LNCAP (cell line): Measurements from ENCODE around the gene NDUFA13.

ENCODE experiments used
- TF ChIP-seq, protein P1 (sequence below): fragments of 450-650 bp; IDR thresholded peaks from 2 replicates; pipeline ENCODE4 v1.5.1; 2017; ENCODE audit warnings: mild to moderate bottlenecking

NDUFA13 gene

GRCh38 chr19:19540715-19541515 is 24.9 kb downstream of the NDUFA13 start:
- TF ChIP-seq, protein P1, sequence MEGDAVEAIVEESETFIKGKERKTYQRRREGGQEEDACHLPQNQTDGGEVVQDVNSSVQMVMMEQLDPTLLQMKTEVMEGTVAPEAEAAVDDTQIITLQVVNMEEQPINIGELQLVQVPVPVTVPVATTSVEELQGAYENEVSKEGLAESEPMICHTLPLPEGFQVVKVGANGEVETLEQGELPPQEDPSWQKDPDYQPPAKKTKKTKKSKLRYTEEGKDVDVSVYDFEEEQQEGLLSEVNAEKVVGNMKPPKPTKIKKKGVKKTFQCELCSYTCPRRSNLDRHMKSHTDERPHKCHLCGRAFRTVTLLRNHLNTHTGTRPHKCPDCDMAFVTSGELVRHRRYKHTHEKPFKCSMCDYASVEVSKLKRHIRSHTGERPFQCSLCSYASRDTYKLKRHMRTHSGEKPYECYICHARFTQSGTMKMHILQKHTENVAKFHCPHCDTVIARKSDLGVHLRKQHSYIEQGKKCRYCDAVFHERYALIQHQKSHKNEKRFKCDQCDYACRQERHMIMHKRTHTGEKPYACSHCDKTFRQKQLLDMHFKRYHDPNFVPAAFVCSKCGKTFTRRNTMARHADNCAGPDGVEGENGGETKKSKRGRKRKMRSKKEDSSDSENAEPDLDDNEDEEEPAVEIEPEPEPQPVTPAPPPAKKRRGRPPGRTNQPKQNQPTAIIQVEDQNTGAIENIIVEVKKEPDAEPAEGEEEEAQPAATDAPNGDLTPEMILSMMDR: no peak

GRCh38 chr19:19541616-19542015 is 25.6 kb downstream of the NDUFA13 start:
- TF ChIP-seq, protein P1: no peak

GRCh38 chr19:19542507-19542906 is 26.5 kb downstream of the NDUFA13 start:
- TF ChIP-seq, protein P1: no peak

- TF ChIP-seq, protein P1: no peak
Observed at GRCh38 chr19:19543101-19543500, 27.1 kb downstream of the NDUFA13 start.

- TF ChIP-seq, protein P1: no peak
Observed at GRCh38 chr19:19543640-19544039, 27.6 kb downstream of the NDUFA13 start.

DNA sequence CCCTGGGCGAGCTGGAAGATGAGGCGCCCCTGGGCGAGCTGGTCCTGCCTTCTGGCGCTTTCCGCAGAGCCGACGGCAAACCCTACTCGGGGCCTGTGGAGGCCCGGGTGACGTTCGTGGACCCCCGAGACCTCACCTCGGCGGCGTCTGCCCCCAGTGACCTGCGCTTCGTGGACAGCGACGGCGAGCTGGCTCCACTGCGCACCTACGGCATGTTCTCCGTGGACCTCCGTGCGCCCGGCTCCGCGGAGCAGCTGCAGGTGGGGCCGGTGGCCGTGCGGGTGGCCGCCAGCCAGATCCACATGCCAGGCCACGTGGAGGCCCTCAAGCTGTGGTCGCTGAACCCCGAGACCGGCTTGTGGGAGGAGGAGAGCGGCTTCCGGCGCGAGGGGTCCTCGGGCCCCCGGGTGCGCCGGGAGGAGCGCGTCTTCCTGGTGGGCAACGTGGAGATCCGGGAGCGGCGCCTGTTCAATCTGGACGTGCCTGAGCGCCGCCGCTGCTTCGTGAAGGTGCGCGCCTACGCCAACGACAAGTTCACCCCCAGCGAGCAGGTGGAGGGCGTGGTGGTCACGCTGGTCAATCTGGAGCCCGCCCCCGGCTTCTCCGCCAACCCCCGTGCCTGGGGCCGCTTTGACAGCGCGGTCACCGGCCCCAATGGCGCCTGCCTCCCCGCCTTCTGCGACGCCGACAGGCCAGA is 28.4 kb downstream of the NDUFA13 start:
- TF ChIP-seq, protein P1: no peak

- TF ChIP-seq, protein P1: no peak
Observed at GRCh38 chr19:19544954-19545591, 29.0 kb downstream of the NDUFA13 start.
